Measurements from ENCODE around the gene TAS2R14.

- TF ChIP-seq CTCF (IDR thresholded peaks at IDR 0.05) = no peak
- TF ChIP-seq POLR2A (IDR thresholded peaks at IDR 0.05) = no peak
- TF ChIP-seq POLR2AphosphoS5 (IDR thresholded peaks at IDR 0.05) = peak in 1 of 3 donors; percentile 14
Observed at GRCh38 chr12:10968765-10969456, 29.8 kb upstream of the TAS2R14 start.
